ENCODE data around the gene FAM204A.

FAM204A gene

DNA sequence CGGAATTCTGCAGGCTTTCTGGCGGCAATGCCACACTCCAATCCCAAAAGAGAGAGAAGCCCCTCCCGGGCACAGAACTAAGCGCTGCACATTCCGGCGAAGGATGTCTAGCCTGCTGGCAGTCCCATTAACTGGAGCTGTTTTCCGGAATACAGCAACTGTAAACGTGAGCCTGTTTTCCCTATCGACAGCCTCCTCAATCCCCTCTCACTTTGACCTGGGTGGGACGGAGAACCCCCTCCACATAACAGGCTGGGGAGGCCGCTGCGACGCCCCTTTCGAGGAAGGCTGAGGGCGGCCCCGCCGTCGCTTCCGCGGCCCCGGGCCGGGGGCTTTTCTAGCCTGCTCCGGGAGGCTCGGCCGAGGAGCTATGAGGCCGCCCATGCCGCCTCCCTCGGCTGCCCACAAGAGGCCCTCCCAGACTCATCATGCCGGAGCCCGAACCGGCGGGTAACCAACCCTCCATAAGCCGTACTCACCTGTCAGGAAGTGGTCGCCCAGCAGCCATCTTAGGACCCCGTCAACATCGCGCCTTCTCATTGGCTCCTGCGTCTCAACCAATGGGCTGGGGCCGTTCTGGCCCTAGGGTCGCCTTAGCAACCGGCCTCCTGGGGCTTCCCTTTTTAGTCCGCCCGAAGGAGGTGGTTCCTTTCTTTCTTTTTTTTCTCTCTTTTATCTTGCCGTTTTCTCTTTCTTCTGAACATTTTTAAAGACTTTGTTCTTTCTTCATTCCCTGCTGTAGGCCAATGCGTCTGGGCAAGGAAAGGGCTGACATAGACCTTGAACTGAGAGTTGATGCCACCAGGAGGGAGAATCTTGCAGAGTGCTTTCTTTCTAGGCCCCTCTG lies at the start of gene FAM204A:
Gene FAM204A (minus strand): TSS at position 534 of the 847 bp plus-strand sequence. CDS start 5,909 bp downstream, outside the sequence.
- peak; percentile 92 to 93 for DNase-seq (ENCODE audit: low read depth in 1 of 2, low spot score in 1 of 2)

DNA sequence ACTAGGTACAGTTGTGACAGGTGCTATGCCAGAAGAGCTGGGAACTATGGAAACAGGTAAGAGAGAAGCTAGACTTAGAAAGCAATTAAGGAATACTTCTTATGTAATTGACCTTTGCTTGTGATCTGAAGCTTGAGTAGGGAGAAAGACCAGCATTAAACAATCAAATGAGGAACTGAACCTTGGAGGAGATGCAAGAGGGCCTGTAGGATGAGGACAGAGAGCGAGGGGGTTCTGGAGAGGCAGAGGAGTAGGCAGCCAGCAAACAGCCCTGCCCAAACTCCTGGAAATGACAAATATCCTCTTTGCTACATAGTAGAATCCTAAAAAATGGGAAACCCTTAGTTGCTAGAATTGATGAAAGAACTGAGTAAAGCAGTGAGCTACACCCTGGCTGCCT lies 41.6 kb upstream of the FAM204A start:
- DNase-seq (ENCODE audit: low read depth in 1 of 2, low spot score in 1 of 2): no peak

DNA sequence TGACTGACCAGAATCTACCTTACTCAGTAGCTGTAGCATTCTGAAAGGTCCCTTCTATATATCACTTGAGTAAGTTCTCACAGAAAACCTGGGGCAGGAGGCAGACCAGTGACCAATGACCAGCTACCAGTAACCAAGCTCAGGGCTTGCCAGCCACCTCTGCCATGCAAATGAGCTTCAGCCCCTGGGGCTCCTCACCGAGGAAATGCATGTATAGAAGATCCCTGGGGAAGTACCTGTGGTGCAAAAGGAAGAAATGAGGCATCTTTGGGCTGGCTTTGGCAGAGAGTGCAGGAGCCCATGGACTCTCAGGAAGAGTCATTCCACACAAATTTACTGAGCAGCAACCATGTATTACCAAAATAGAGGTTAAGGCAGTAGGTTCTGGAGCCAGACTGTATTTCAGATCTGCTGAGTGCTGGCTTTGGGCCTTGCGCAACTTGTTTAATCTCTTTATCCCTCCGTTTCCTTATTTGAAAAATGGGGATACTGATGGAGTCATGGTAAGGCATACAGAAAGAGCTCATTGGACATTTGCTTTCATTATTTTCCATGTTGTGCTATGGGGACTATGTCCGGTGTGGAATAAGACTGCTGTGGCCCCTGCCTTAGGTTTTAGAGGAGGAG lies 41.1 kb upstream of the FAM204A start:
- DNase-seq (ENCODE audit: low read depth in 1 of 2, low spot score in 1 of 2): no peak

DNA sequence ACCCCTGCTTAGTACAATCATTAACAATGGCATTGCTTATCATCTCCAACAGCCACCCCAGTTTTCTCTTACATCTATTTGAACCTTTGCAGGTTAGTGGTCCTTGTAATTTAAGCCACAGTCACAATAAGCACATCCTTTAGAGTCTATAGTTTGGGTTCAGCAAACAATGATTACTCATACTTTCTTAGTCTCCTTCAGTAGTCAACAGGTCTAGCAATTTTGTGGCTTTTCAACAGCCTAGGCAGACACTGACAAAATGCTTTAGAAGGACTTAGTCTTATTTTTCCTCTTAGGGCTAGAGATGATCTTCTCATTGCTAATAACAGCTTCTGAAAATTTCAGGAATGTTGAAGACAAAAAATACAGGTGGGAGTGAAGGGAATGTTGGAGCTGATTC lies 32.3 kb upstream of the FAM204A start:
- no peak for DNase-seq (ENCODE audit: low read depth in 1 of 2, low spot score in 1 of 2)

DNA sequence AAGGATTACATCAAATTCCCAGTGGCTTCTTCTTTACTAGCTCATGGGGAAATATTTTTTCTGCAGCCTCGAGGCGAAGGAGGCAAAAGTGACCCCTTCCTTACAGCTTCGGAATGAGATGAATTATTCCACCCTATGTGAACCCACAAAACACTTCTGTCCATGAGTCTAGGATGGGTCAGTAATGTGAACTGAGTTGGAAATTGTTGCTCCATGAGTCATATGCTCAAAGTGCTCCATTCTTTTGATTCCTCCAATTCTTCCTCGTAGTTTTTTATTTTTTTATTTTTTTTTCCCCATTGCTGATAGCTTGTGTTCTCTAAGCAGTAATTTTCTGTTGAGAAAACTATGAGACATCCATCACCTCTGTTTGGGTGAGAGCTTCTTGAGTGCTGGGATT lies 31.7 kb upstream of the FAM204A start:
- DNase-seq (ENCODE audit: low read depth in 1 of 2, low spot score in 1 of 2): no peak

DNA sequence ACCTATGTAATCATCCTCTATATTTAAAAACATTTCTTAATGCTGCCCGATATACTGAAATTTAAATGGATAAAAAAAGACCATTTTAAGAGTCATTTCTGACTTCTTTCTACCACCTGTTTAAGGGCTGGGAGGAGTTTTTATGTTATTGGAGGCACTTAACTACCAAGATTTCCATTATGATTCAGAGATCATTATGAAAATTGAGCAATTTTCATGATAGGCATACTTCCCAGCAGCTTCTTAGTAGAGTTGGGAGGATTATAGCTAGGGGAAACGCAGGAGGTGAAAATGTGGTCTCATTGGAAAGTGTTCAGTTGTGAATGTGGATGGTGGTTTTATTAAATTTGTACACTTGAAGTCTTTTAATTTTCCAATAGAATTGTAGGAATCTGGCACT lies 28.4 kb upstream of the FAM204A start:
- no peak for DNase-seq (ENCODE audit: low read depth in 1 of 2, low spot score in 1 of 2)

DNA sequence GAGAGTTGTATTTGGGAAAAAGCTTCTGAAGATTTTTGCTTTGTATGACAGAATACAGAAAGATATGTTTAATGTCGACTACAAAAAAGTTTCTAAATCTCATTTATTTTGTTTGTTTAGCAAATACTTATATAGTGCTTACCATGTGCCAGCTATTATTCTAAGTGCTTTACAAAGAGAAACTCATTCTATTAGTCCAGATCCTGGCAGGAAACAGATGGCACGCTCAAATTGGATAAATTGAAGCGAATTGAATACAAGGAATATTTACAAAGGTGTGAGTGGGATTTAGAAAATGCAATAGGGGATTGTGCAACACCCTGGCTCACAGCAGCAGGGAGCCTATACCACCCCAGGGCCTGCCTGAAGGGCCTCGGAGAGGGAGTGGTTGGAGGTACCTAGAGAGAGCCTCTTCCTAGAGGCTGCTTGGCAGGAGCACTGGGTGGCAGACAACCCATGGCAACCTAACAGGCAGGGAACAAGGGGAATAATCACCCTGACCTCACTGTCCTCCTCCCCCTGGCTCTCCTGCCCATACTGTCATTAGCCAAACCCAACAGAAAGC lies 27.6 kb upstream of the FAM204A start:
- no peak for DNase-seq (ENCODE audit: low read depth in 1 of 2, low spot score in 1 of 2)

DNA sequence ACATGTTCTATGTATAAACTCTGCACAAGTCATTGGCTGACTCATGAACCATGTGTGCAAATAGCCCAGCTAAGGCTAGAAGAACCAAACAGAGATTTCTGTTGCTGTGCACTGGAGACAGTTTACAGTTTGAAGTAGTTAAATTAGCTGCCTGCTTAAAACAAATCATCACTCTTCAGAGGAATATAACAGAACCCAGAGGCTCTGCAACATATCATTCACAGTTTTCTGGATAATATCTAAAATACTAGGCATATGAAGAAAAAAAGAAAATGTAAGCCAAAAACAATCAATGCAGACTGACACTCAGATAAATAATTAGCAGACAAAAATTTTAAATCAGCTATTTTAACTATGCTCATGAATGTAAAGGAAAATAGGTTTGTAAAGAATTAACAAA lies 23.6 kb upstream of the FAM204A start:
- no peak for DNase-seq (ENCODE audit: low read depth in 1 of 2, low spot score in 1 of 2)

DNA sequence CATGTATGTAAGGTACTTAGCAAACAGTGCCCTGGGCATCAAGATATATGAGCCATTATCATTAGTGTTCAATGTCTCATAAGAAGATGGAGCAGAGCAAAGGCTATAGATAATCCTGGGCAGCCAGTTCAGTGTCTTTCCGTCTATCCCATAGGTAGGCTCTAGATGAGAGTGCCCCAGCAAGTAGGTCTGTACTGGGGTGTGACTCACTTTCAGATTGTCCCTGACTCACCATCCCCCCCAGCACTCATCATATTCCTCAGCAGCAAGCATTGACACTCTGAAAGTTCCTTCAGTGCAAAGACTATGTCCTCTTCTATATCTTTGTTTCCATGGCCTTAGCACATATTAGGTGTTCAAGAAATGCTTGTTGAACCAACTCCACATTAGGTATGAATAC lies 20.0 kb upstream of the FAM204A start:
- no peak for DNase-seq (ENCODE audit: low read depth in 1 of 2, low spot score in 1 of 2)

DNA sequence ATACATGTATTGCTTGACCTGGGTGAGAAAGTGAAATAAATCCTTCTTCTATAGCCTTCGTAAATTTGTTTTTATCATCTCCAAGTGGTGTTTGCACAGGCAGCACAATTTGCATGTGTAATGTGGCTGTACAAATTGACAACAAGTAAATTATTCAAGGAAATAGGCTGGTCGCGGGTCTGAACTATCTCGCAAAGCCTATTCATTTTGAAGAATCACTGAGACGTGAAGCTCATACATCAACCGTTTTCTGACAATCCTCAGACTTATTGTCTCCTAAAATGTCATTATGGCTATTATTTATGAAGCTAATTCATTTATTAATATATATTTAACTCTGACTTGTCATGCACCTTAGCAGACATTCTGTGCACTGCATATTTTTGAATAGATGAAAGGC lies 16.2 kb upstream of the FAM204A start:
- no peak for DNase-seq (ENCODE audit: low read depth in 1 of 2, low spot score in 1 of 2)

DNA sequence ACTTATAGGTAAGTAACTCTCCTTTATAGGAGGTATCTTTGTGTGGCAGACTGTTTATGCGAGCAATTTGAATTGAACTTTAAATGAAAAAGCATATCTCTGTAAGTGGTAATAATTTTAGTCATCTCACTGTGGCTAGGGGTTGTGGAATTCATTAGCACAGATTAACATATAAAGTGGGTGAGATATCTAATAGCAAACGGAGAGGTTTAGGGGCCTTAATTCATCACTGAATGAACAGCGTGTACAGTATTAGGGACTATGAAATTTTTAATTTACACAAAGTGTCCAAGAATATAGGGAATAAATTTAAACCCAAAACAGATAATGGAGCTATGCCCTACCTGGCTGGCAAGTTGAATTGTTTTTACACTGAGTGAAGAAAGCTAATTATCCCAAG lies 15.7 kb upstream of the FAM204A start:
- no peak for DNase-seq (ENCODE audit: low read depth in 1 of 2, low spot score in 1 of 2)

DNA sequence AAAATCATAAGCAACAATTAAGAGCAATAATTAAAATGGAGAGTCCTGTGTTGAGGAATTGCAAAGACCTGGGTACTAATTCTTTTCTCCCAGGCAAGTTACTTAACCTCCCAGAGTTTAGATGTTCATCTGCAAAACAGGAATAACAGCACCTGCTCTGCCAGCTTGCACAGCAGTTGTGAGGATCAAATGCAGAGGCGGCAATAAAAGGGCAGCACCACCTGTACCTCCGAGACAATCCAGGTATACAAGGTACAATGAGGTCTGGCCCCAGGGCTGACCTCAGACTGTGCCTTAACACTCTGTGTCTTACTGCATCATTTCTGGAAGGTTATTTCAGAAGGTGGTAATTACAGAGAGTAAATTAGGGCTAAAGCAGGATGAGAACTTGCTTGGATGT lies 14.5 kb upstream of the FAM204A start:
- no peak for DNase-seq (ENCODE audit: low read depth in 1 of 2, low spot score in 1 of 2)

DNA sequence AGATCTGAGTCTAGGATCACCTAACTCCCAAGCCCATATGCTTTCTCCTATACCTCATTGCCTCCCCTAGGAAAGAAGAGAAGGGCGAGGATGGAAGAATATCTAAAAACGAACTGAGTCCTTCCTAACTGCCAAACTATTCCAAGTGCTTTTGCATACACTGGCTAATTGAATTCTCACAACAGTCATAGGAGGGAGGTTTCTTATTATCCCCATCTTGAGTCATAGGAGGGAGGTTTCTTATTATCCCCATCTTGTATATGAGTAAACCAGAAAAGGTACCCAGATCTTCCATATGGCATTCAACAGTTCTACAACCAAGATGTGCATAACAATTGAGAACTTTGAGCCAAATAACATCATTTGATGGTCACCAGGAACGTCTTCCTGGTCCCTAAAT lies 13.1 kb upstream of the FAM204A start:
- DNase-seq (ENCODE audit: low read depth in 1 of 2, low spot score in 1 of 2): no peak

DNA sequence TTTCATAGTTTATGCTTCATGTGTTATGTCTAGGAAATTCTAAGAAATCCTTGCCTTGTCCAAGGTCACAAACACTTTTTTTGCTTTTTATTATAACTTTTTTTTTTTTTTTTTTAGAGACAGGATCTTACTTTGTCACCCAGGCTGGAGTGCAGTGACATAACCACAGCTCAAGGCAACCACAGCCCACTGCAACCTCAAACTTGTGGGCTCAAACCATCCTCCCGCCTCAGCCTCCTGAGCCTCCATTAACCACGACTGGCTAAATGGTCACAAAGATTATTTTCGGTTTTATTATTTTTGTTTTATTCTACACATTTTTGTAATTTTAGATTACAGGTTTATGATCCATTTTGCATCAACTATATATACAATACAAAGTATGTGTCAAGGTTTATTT lies 7.1 kb upstream of the FAM204A start:
- DNase-seq (ENCODE audit: low read depth in 1 of 2, low spot score in 1 of 2): no peak

DNA sequence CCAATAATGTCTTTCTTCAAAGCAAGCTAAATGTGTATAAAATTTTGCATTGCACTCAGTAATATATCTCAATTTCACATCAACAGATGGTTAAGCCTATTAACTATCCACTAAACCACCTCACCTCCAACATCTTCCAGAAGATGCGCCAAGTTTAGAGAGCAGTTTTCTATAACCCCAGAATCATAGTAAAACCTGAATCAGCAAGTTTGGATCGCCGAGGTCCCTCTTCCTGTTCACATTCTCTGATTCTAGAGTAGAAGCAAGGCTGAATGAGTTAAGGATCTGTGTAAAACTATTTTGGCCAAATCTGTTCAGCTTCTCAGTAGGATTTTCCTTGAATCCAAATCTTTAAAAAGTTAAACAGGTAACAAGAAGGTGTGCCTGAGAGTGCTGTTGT lies 1.4 kb upstream of the FAM204A start:
- no peak for DNase-seq (ENCODE audit: low read depth in 1 of 2, low spot score in 1 of 2)

DNA sequence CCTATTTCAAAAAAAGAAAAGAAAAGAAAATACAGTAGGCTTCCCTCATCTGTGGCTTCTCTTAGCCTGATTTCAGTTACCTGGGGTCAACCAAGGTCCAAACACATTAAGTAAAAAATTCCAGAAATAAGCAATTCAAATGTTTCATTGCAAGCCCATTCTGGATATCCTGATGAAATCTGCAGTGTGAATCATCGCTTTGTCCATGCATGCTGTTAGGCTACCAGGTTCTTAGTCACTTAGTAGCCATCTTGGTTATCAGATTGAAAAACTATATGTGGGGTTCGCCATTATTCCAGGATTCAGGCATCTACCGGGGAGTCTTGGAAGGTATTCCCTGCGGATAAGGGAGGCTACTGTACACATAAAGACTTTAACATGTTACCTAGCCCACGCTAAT lies 991 bp upstream of the FAM204A start:
- no peak for DNase-seq (ENCODE audit: low read depth in 1 of 2, low spot score in 1 of 2)

DNA sequence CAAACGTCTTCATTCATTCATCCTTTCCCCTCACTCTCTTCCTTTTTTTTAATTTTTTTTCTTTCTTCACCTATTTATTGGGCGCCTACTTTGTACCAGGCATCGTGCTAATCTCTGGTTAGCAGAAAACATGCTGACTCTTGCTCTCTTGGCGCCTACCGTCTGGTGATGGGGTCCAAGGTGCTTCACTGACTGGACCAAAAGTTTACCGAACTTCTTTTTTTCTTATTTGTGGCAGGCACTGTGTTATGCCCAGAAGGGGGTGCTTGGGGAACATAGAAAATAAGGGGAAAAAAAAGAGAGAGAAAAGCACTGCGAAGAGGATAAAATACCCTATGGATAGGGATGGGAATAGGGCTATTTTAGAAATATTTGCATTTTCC lies 505 bp upstream of the FAM204A start:
- DNase-seq (ENCODE audit: low read depth in 1 of 2, low spot score in 1 of 2): no peak

DNA sequence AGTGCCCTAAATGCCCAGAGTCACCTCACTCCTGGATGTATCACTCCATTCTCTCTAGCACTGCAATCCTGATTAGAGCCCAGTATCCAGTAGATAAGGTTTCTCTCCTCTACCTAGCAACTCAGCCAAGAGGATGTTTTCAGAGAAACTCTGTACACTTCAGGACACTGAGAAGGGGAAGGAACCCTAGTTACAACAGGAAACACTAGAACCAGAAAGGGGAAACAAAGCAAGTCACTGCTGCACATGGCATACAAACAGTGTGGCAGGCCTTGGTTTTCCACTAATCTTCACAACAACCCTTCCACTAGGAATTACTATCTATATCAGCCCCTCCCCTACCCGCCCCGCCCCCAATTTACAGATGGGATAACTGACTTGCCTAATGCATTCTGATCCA lies 1.6 kb downstream of the FAM204A start:
- no peak for DNase-seq (ENCODE audit: low read depth in 1 of 2, low spot score in 1 of 2)

DNA sequence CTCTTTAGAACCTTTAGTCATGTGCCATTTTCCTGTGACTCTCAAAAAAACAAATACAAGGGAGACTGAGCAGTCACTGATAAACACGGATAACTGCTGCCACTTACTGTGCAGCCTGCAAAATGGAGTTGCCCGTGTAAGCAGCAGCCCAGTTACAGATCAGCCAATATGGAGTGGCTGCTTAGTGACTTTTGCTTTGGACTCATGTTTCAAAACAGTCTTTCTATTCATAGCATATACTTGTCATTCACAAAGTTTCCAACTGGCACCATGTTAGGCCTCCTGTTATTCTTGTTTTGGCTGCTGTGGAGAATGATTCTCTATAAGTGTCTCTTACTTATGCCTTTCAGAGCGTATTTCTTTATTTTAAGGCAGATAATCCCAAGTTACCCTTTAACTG lies 3.0 kb downstream of the FAM204A start:
- DNase-seq (ENCODE audit: low read depth in 1 of 2, low spot score in 1 of 2): no peak

DNA sequence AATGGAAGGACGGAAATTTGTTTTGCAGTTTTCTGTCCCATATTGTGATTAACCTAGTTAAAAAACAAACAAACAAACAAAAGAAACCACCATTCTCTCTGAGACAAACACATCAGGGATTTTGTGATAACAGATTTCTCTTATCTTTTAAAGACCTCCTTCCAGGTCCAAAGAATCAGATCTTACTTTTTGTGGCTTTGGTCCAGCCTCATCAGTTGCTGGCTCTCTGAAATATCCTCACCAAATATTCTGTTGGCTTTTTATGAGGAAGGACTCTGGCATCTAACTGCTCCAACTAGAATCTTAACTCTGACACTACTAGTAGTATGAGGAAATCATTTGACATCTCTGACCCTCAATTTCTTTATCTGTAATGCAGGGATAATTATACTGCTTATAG lies 4.8 kb downstream of the FAM204A start:
- no peak for DNase-seq (ENCODE audit: low read depth in 1 of 2, low spot score in 1 of 2)

DNA sequence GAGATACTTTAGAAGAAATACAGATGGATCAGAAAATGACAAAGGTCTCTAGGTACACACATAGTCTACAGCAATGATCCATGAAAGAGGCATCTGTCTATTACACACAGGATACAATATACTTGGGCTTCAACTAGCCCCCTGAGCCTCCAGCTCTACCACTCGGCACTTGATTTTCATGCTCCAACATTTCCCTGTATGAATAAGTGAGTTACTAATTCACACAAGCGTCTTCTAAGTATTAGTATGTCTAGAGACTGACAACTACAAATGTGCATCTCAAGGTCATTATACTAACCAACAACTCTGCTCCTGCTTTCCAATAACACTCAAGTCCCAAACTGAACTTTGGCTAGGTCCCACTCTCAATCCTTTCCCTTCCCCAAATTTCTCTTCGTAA lies 8.3 kb downstream of the FAM204A start:
- no peak for DNase-seq (ENCODE audit: low read depth in 1 of 2, low spot score in 1 of 2)

DNA sequence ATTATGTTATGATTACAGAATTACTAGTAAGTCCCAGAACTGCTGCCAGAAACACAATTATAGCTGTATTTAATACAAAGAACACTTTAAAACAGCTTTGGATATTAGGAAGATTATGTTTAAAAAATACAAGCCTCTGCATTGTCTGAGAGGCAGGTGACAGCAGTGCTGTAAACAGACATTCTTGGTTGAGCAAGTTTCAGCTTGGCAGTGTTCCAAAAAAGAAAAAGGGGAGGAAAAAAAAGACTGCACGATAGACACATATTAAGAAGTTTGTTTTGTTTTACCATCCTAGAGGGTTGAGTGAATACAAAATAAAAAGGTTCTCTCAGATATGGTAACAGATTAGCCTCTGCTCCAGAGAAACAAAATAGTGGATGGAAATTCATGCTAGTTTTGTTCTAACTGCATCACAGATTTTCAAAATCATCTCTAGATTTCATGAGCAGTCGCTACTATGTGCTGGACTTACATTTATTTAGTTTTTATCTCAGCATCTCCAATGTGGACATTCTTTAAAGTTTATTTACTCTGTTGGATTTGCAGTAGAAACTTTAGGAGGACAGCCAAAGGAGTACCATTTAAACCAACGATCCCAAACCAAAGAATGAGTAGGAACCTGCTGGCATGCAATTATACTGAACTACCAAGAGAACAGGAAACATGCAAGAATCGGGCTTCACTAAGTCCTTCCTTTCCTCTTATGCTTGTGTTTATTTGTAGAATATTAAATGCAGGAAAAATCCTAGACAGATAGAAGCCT lies 9.0 kb downstream of the FAM204A start:
- no peak for DNase-seq (ENCODE audit: low read depth in 1 of 2, low spot score in 1 of 2)
